NCI-H1436 treated with DMSO at 0.1 percent for 48 hours (cell line): ENCODE measurements around the gene HEMK1.

Experiments
- DNase-seq: peaks from one replicate; lab custom pipeline; 2025; lab: John Stamatoyannopoulos, UW

Gene HEMK1, protein sequence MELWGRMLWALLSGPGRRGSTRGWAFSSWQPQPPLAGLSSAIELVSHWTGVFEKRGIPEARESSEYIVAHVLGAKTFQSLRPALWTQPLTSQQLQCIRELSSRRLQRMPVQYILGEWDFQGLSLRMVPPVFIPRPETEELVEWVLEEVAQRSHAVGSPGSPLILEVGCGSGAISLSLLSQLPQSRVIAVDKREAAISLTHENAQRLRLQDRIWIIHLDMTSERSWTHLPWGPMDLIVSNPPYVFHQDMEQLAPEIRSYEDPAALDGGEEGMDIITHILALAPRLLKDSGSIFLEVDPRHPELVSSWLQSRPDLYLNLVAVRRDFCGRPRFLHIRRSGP

GRCh38 chr3:50568947-50569749 is at the start of gene HEMK1:
Gene HEMK1 (plus strand): TSS chr3:50569522. CDS start chr3:50571105, 1,583 bp downstream.
- DNase-seq: peak; percentile 43

- DNase-seq: no peak
Measured at GRCh38 chr3:50520849-50521248, 48.5 kb upstream of the HEMK1 start.

DNA sequence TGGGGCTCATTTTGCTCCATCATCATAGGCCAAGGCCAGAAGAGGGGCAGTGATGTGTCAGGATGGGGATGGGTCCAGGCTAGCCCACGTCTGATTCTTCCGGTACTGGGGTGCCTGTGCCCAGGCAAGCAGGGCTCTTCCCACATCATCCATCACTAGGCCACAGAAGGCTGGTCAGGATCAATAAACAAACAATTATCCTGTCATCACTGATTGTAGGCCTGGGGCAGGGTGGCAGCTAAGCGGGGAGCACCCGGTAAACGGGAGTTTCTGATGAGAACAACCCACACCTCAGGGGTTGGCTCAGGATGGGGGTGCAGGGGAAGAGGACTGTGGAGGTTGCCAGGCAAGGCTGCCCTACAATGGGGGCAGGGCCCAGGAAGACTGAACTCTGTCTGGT is 47.8 kb upstream of the HEMK1 start:
- no peak for DNase-seq

GRCh38 chr3:50523279-50523811 is 46.0 kb upstream of the HEMK1 start:
- no peak for DNase-seq

DNA sequence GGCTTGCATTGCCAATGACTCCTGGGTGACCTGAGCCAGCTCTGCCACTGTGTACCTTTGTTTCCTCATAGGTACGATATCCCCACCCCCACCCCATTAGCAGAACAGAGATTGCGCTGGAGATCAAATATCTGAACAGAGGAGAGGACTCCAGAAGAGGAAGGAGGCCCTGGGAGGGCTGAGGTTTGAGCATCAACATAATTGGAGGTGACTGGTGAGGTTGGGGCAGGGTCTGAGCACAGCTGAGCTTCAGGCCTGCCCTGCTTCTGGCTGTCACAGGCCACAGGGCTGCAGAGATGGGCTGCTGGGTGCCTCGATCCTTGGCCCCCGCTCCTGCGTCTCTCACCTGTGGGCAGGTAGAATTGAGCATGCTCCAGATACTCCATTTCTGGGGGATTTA is 44.6 kb upstream of the HEMK1 start:
- no peak for DNase-seq

DNA sequence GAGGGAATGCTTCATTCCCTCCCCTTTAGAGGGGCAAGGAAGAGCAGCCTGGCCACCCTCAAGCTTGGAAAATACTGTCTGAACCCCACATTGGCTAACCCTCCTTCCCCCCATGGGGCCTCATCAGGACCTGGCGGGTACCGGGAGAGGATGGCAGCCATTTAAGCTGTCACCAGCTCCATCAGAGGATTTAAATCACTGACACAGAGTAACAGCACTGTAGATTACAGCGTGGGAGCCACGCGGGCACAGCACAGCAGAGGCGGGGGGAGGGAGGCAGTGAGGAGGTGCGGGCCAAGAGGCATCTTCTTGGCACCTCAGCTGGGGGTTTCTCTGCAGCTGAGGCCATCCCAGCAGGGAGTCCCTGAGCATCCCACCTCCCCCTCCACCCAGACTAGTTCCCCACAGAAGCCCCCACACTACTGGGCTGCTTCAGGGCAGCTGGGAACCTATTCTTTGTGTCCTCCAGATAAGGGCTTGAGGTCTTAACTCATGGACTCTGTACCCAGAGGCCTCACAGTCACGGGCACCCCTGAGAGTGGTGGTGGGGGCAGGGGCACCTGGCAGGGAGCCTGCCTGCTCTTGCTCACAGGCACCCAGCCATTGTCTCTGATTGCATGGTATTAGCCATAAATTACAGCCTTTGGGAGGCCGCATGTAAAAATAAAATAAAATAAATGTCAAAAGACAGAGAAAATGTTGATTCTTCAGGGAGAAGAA is 44.0 kb upstream of the HEMK1 start:
- DNase-seq: no peak

DNA sequence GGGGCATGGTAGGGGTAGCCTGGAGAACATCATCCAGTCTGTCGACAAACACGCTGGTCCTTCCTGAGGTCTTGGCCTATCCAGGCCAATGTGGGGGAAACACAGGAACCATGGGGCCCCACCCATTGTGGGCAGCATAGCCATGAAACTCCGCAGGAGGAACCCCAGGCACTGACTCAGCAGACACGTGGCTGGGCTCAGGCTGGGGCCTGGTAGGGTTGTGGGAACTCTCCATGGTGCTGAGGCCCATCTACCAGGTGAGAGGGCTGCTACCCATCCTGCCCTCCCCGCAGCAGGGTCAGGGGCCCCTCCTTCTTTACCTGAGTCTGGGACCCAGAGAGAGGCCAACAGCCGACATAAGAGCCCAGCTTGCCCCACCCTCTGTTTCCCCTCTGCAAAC is 43.3 kb upstream of the HEMK1 start:
- no peak for DNase-seq

DNA sequence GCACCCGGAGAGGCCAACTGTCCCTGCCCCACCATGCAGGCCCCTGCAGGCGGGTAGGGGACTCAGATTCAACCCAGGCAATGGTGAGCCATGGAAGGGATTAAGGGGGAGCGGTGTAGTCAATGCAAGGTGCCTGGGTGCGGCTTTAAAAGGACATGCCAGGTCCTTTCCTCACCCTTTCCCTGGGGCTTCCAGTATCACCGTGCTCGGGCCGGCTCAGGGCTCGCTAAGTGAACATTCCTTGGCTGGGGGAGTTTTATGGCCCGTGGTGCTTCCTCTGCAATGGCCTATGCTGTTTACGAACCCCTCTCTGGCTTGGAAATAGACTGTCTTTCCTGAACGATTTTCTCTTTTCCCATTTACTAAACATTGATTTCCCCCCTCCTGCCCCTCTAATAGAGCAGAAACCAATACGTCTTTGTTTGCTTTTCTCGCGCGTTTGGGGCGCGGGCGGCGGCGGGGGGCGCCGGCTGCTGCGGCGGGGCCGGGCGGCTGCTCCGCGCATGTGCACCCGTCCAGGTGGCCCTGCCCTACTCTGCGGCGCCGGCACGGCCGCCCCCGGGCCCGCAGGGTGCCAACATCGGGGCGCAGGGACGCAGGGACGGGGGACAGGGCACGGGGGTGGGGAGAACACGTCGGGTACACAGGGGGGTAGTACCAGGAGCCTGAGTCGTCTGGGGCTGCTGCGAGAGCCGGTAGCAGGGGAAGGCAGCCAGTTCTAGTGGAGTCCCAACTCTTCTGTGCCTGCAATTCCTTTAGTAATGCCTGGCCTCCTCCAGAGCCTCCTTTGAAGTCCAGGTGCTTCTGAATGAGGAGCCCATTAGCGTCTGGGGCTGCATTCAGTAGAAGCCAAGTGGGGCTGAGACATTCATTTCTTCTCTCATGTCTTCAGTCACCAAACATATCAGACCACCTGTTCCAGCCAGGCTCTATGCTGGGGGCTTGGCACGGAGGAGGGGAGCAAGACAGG is 39.0 kb upstream of the HEMK1 start:
- DNase-seq: no peak

GRCh38 chr3:50531201-50531600 is 38.1 kb upstream of the HEMK1 start:
- no peak for DNase-seq

DNA sequence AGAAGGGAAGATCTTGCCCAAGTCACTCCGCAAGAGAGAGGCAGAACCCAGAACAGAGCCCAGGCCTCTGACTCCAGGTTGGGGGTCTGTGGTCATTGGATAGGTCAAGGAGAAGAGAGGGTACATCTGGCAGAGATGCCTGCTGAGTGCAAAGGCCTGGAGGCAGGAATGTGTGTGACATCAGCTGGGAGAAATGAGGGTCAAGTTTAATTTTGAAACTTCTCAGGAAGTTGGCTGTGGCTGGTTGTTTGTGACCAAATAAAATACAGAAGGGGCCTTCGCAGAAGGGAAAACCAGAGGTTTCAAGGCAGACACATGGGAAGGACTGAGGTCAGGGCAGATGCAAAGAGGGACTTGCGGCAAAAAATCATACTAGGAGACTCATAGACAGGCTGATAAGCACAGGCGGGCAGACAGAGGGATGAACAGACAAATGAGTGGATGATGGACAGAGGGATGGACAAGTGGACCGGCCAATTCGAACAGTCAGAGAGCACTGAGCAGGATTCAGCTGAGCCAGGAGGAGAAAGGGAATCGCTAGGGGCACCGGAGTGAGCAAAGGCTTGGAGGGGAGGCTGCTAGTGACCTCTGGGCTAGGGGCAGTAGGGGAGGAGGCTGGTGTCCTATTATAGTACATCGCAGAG is 37.1 kb upstream of the HEMK1 start:
- no peak for DNase-seq

DNA sequence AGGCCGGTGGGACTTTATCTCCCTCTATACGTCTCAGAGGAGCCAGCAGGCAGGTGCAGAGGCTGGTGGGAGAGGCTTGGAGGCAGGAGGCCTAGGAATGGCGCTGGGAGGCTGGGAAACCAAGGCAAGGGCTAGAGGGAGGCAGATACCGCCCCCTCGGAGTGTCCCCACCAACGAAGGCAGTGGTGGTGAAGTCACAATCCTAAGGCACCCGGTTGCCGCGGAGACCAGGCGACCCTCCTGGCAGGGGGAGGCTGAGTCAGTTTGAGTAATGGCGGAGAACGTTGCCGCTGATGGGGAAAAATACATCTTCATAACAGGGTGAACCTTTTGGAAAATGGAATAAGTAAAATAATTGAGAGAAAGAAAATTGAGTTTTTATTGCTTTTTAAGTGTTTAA is 36.0 kb upstream of the HEMK1 start:
- no peak for DNase-seq

- DNase-seq: no peak
Measured at GRCh38 chr3:50533807-50534461, 35.4 kb upstream of the HEMK1 start.

DNA sequence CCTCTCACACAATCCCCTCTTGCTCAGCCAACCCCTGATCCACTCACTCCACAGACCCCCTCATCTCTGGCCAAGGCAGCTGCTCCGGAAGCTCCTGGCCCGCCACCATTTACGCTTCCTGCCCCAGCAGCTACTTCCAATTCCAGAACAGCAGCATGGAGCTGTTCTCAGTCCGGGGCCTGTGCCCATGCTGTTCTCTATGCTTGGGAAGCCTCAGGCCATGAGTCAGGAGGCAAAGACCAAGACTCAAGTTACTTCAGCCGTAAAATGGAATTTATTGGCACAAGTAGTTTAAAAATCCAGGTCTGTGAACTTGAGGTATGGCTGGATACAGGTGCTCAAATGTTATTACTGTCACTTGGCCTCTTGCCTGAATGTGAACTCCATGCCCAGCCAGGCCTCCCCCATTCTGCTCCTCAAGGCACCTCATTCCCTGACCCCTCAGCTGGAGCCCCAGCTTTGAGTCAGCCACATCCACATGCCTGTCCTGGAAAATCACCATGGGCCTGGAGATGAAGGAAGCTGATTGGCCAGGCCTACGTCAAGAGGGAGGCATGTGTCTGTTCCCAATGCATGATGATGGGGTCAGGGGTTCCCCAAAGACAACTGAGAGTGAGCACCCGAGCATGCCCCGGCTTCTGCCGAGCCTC is 34.5 kb upstream of the HEMK1 start:
- DNase-seq: no peak

DNA sequence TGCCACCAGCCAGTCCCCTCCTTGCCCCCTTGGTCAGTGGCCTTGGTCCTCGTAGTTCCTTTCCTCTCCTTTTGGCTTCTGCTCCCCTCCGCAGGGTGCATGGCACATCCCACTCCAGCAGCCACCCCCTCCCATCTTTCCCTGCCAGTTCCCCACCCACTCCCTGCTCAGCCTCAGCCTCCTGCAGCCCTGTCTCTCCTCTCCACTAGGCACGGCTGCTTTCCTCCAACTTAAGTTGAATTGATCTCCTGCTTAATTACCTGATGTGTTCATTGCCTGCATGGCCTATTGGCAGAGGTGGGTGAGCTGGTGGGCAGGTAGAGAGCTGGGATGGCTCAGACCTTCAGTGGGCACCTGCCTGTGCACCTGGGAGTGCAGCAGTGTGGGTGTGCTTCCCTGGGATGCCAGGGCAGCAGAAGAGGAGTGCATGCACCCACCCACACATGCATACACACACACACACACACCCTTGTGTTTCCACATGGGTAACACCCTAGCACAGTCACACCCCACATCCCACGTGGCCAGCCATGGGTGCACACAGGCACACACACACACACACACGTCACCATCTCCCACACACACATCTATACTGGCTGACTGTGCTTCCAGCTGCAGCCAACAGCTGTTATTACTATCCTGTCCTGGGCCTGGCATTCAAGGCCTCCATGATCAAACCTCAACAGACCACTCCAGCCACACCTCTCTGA is 32.7 kb upstream of the HEMK1 start:
- DNase-seq: no peak

DNA sequence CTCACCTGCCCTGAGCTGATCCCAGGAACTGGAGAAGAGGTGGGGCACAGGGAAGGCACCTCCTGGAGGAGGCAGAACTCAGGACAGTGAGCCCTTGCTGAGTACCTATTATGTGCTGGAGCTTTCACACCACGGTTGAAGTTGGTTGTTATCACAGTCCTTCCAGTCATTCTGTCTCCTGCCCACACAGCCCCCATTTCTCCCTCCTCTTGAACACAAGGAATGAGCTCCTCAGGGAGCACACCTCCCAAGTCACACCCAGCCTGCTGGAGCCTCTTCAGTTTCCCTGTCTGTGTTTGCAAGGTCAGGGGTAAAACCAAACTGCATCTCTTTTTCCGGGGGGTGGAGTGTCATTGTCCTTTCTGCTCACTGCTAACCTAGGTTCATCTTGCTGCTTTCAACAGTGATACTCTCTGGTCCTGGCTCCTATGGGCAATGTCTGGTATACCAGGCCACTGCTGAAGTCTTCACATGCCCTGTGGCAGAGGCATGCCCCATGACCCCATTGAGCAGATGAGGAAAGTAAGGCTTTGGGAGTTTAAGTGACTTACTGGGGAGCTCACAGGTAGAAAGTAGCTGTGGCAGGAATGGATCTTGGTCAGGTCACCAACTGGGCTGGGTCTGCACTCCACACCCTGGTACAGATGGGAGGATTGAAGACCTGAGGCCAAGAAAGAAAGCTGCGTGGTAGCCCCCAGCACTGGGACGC is 31.7 kb upstream of the HEMK1 start:
- no peak for DNase-seq

DNA sequence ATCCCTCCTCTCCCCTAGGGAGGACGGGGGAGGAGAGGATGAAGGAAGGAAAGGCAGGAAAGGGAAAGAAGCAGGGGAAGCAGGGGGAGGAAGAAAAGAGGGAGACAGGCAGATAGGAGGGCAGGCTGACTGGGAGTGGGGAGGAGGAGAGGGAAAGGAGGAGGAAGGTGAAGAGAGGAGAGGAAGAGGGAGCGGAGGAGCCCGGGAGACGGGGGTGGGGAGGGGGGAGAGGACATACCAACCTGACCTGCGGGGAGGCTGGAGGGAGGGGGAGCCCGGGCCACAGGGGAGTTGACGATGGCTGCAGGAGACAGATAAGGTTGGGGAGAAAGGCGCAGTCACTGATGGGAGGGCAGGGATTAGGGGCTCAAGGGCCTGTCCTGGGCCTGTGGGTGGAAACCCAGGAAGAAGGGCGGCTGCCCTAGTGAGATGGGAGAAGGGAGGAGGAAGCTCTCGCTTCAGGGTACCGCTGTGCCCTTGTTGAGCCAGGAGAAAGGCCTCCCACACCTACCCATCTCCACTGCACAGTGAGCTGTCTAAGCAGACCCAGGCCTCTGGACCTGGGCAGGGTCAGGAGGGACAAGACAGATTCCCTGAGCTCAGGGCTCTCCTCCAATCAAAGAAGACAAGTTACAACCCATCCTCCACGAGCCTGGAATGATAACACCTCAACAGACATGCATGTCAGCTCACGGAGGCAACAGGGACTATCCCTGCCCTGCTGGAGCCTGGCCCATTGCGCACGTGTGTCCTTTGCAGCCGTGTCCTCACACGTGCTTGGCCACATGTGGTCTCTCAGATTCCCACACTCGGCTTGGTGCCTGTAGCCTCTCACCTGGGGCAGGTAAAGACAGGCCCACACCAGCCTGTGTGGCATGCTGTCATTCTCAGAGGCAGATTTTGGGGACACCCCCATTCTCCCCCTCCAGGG is 29.7 kb upstream of the HEMK1 start:
- DNase-seq: no peak
